HuH-7.5 (cell line): ENCODE data around the gene TOMM20.
A peak's percentile ranks its signal among the peaks of the same experiment; 100 is the strongest.

Experiments used
- DNase-seq: peaks from one replicate; pipeline ENCODE4 v3.0.0; 2011; ENCODE audit warnings: low spot score

Gene TOMM20

GRCh38 chr1:235063068-235063765, 65.4 kb downstream of the TOMM20 start:
- no peak for DNase-seq

- peak; percentile 45 for DNase-seq
Observed at GRCh38 chr1:235060607-235061470, 67.8 kb downstream of the TOMM20 start.
